Esophagus muscularis mucosa (tissue), 4 donors: Measurements from ENCODE around the gene PKP1. TPM values are rescaled to one million over a fixed set of nuclear protein-coding genes. Genes with fewer than 3 reads are reported as not detected.

Experiments
- DNase-seq: peaks from one replicate; pipeline ENCODE4 v3.0.0-alpha.2; 2017; ENCODE audit errors: extremely low spot score
- H3K27ac ChIP-seq, 4 donors: fragments of 200-600 bp; sonication (generic); replicated peaks in 1 of 4; 1 replicate in 3 of 4; 2 replicates in 1 of 4; pipeline ENCODE4 v1.5.1; 2016 to 2019; ENCODE audit warnings: mild to moderate bottlenecking in 1 of 4
- H3K27me3 ChIP-seq, 4 donors: fragments of 200-600 bp; sonication (generic); one replicate each; pipeline versions ENCODE4 v1.5.1 to v1.6.0; 2016 to 2019
- H3K36me3 ChIP-seq, 4 donors: fragments of 200-600 bp; sonication (generic); one replicate each; pipeline ENCODE4 v1.5.1; 2016 to 2019
- H3K4me1 ChIP-seq, 4 donors: fragments of 200-600 bp; sonication (generic); one replicate each; pipeline ENCODE4 v1.5.1; 2016 to 2019
- H3K4me3 ChIP-seq, 4 donors: fragments of 200-600 bp; sonication (generic); 1 replicate in 2 of 4; 2 replicates in 2 of 4; pipeline ENCODE4 v1.5.1; 2016 to 2019; ENCODE audit warnings: mild to moderate bottlenecking in 4 of 4, moderate library complexity in 1 of 4
- H3K9me3 ChIP-seq, 4 donors: fragments of 200-600 bp; sonication (generic); 1 replicate in 3 of 4; 2 replicates in 1 of 4; pipeline ENCODE4 v1.5.1; 2016 to 2019
- CTCF ChIP-seq, 3 experiments: fragments of 200-600 bp in 2 of 3; fragments of 450-650 bp in 1 of 3; sonication (generic) in 2 of 3; IDR thresholded peaks; one replicate each; pipeline ENCODE4 v1.5.1; 2017 to 2019; ENCODE audit warnings: antibody characterized with exemption in 3 of 3, mild to moderate bottlenecking in 2 of 3, moderate library complexity in 1 of 3
- EP300 ChIP-seq: sonication (generic); formaldehyde crosslinking; IDR thresholded peaks from one replicate; pipeline ENCODE4 v1.6.1; 2017; ENCODE audit warnings: antibody characterized with exemption
- POLR2A ChIP-seq: fragments of 450-650 bp; IDR thresholded peaks from one replicate; pipeline ENCODE4 v1.6.1; 2017; ENCODE audit warnings: antibody characterized with exemption, moderate library complexity, mild to moderate bottlenecking, low read depth
- POLR2AphosphoS5 ChIP-seq, 2 donors: sonication (generic); formaldehyde crosslinking; IDR thresholded peaks; one replicate each; pipeline ENCODE4 v1.6.1; 2017; ENCODE audit warnings: antibody characterized with exemption in 2 of 2
- WGBS: methylation state at CpG from one replicate; pipeline ENCODE4 v1.1.5; 2018; 5-methylcytosine and 5-hydroxymethylcytosine counted together
- intact Hi-C: fragments of 100-400 bp; cut with DNase I; formaldehyde crosslinking; loops from one replicate; pipeline ENCODE4 v1.15.1; 2023
- total RNA-seq, 4 donors: library from RNA; depleted of rRNA; stranded (reverse); fragments of >200 nt; gene quantifications; one replicate each; pipeline versions ENCODE4 v1.1.0 to v1.2.1, GENCODE V29; 2016

Gene PKP1
- total RNA-seq, 4 donors from 2014 or later, result 0.50 to 1.9 (median 1.3) TPM

- intact Hi-C loops, result no loop called here
Measured at GRCh38 chr1:201295346-201295745, 12.0 kb downstream of the PKP1 start.

DNA sequence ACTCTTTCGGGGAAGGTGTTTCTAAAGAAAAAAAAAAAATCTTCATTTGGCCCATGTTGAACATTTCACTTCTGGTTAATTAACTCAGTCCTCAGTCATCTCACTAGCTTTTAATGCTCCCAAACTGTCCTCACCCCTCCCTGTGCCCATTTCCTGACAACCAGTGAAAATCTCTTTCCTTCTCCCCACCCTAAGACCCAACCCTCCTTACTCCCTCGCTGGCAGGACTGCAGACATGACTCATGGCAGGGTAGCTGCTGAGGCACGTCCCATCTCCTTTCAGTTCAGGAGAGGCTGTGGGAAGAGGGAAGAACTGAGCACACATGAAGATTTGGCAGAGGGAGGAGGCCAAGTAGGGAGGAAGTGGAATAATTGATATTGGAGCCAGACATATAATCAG lies 12.6 kb downstream of the PKP1 start:
- Histone ChIP-seq H3K36me3 (no peaks in the 10 kb centered on the region), H3K27ac (no peak overlapping the region), H3K27me3 (peaks cover 0 to 22% (median 0%) of the 10 kb centered on the region in 4 donors), H3K9me3 (no peaks in the 10 kb centered on the region), H3K4me1 (peaks cover 0 to 3% (median 0%) of the 10 kb centered on the region in 4 donors), H3K4me3 (no peak overlapping the region)
- no peak for DNase-seq
- WGBS, result 58% methylated on average over 3 of the region's 3 CpGs
- TF ChIP-seq EP300 (no peak), CTCF (IDR thresholded peaks at IDR 0.05) (no peak), POLR2AphosphoS5 (IDR thresholded peaks at IDR 0.05) (no peak), POLR2A (no peak)
- intact Hi-C loops, result no loop called here

More at GRCh38 chr1:201295346-201295745, 12.0 kb downstream of the PKP1 start:
- WGBS, result 67% methylated on average over 4 of the region's 4 CpGs
- Histone ChIP-seq H3K27me3 (peaks cover 0 to 22% (median 0%) of the 10 kb centered on the region in 4 donors), H3K9me3 (no peaks in the 10 kb centered on the region), H3K36me3 (no peaks in the 10 kb centered on the region), H3K27ac (no peak overlapping the region), H3K4me1 (peaks cover 0 to 3% (median 0%) of the 10 kb centered on the region in 4 donors), H3K4me3 (no peak overlapping the region)
- no peak for TF ChIP-seq POLR2AphosphoS5 (IDR thresholded peaks at IDR 0.05)
- TF ChIP-seq POLR2A, result no peak
- DNase-seq, result no peak

DNA sequence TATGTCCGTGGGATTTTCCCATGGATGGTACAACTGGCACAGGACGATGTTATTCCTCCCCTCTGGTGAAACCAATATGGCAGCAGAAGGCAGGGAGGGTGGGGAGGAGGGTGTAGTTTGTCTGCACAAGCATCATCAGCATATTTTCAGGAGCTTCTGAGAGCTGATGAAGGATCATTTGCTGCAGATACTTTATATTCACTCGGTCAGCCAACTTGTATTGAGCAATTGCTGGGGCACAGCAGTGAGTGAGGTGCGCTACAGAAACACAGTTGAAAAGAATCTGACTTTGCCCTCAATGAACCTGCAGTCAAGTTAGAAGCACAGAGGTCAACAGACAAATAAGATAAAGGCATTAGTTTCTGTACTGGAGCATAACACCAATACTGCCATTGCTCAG lies 13.0 kb downstream of the PKP1 start:
- H3K9me3 ChIP-seq, result no peaks in the 10 kb centered on the region
- WGBS, result 94% methylated on average over 4 of the region's 4 CpGs
- DNase-seq, result no peak
- H3K4me1 ChIP-seq, result peaks cover 0 to 3% (median 0%) of the 10 kb centered on the region in 4 donors
- intact Hi-C loops, result no loop called here
- no peak overlapping the region for H3K4me3 ChIP-seq
- H3K27me3 ChIP-seq, result peaks cover 0 to 20% (median 0%) of the 10 kb centered on the region in 4 donors
- H3K36me3 ChIP-seq, result no peaks in the 10 kb centered on the region
- H3K27ac ChIP-seq, result no peak overlapping the region
- TF ChIP-seq POLR2AphosphoS5 (IDR thresholded peaks at IDR 0.05), result no peak
- TF ChIP-seq EP300, result no peak
- no peak for TF ChIP-seq CTCF (IDR thresholded peaks at IDR 0.05)
- TF ChIP-seq POLR2A, result no peak

DNA sequence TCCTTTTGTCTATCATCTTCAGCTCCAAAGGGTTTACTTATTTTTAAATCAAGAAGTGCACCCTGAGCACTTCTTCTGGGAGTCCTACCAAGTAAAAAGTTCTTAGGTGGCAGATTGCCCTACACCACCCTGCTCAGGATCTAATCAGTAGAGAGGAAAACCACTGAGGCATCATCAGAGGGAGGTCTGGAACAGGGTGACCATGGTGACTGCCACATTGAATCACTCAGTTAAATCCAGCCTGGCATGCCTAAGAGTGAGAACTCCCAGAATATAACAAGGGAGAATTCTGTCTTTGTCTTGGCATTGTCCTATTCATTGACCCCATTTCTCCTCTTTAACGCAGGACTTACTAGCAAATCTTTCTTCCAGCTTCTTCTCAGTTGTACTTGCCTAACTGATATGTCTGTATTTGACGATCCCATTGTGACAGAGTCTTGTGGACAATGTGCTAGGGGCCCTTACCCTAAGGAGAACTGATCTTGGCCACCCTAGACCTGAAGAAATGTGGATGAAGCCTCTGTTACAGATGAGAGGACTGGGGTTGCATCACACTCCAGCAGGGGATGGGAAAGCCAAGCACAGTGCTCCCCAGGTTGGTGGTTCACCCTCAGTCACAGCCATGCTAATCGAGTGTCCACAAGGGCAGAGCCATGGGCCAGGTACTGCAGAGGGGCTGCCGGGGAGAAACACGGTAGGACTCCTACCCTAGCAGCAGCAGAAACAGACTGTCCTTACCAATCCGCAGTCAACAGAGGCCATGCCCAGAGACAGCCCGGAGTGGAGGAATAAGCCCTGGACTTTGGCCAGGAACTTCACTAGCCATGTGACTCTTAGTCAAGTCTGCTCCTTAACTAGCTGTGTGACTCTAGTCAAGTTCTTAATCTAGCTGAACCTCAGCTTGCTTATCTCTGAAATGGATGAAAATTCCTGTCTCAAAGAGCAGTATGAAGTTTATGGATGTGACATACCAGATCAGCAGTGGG lies 15.4 kb downstream of the PKP1 start:
- Histone ChIP-seq H3K27me3 (peaks cover 0 to 15% (median 0%) of the 10 kb centered on the region in 4 donors), H3K4me3 (no peak overlapping the region), H3K9me3 (no peaks in the 10 kb centered on the region), H3K4me1 (peaks cover 0 to 3% (median 0%) of the 10 kb centered on the region in 4 donors), H3K36me3 (no peaks in the 10 kb centered on the region), H3K27ac (no peak overlapping the region)
- no peak for DNase-seq
- WGBS, result 83% methylated on average over 7 of the region's 7 CpGs
- intact Hi-C loops, result no loop called here
- no peak for TF ChIP-seq EP300
- no peak for TF ChIP-seq CTCF (IDR thresholded peaks at IDR 0.05)

DNA sequence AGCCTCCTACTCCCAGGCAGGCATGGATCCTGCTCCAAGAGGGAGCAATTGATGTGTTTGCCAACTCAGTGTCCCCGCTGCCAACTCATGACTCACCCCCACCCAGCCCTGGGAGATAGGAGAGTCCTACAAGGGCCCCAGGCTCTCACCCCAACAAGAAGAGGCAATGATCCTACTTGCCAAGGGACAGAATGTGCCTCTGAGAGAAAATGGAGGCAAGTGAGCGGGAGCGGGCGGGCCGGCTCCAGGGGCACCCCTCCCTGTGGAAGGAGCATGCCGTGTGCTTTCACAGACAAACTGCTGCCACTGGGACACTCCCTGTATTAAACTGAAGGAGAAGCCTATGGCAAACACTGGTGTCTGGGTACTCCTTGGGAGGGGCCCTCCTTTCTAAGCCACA lies 16.7 kb downstream of the PKP1 start:
- Histone ChIP-seq H3K9me3 (no peaks in the 10 kb centered on the region), H3K36me3 (no peaks in the 10 kb centered on the region), H3K27me3 (peaks cover 0 to 21% (median 0%) of the 10 kb centered on the region in 4 donors), H3K4me1 (peaks cover 0 to 3% (median 0%) of the 10 kb centered on the region in 4 donors), H3K4me3 (no peak overlapping the region), H3K27ac (no peak overlapping the region)
- DNase-seq, result no peak
- no peak for TF ChIP-seq POLR2AphosphoS5 (IDR thresholded peaks at IDR 0.05)
- no peak for TF ChIP-seq EP300
- no peak for TF ChIP-seq POLR2A
- TF ChIP-seq CTCF (IDR thresholded peaks at IDR 0.05), result no peak
- 78% methylated on average over 6 of the region's 6 CpGs for WGBS
- intact Hi-C loops, result no loop called here
